ENCODE results near the gene HASPIN.

HASPIN gene

DNA sequence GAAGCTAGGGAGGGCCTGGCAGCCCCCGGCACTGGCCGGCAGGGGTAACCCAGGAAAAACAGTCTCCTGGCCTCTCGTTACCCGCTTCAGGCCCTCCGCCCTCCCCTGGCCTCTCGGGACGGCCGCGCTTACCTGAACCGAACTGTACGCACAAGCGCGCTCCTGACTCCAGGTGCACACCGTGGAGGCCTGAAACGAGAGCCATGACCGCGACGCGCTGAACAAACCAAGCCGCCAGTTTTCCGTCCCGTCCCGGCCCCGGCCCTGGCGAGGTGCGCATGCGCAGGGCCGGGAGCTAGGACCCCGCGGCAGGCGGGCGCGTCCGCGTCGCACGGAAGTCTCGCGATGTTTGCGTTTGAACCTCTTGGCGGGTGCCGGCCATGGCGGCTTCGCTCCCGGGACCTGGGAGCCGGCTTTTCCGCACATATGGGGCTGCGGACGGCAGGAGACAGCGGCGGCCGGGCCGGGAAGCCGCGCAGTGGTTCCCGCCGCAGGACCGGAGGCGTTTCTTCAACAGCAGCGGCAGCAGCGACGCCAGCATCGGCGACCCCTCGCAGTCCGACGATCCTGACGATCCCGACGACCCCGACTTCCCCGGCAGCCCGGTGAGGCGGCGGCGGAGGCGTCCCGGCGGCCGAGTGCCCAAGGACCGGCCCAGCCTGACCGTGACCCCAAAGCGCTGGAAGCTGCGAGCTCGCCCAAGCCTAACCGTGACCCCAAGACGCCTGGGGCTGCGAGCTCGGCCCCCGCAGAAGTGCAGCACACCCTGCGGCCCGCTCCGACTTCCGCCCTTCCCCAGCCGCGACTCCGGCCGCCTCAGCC lies at the start of gene HASPIN:
TSS of gene HASPIN (plus strand) at position 348 of the 822 bp plus-strand sequence. CDS start at position 381, 33 bp downstream.
- H3K27ac ChIP-seq: peak within 1 kb of the TSS; percentile 61
- no peak for DNase-seq (ENCODE audit: low read depth, low spot score)

- no peak for DNase-seq (ENCODE audit: low read depth, low spot score)
- H3K27ac ChIP-seq: no peak overlapping the region
These were observed 47.8 kb upstream of the HASPIN start for GRCh38 chr17:3675886-3676285.

GRCh38 chr17:3678095-3678820 lies 45.4 kb upstream of the HASPIN start:
- H3K27ac ChIP-seq: no peak overlapping the region
- DNase-seq (ENCODE audit: low read depth, low spot score): no peak

DNA sequence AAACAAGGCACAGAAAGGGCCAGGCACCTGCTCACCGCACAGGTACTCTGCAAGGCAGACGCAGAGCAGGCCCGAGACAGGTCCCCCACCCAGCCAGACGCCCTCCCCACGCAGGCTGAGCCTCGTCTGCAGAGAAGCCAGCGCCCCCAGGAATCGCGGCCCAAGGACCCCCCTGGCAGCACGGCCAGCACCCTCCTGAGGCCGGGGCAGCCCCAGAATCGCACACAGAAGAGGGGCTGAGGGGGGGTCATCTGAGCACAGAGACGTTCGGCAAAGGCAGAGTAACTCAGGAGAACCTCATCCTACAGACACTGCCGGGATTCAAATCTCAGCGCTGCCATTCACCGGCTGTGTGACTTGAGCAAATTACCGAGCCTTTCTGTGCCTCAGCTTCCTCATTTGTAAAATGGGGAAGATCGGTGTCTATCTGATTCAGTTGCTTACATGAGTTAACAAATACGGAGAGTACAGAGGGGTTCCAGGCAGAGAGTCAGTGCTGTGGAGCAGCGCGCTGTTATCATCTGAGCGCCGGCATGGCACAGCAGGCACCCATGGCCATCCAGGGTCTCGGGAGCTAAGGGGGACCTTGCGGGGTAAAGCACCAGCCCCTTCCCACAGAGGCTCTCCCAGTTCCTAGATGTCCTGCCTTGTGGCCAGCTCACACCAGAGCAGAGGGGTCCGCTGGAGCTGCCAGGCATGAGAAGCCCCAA lies 44.7 kb upstream of the HASPIN start:
- DNase-seq (ENCODE audit: low read depth, low spot score): no peak
- no peak overlapping the region for H3K27ac ChIP-seq

DNA sequence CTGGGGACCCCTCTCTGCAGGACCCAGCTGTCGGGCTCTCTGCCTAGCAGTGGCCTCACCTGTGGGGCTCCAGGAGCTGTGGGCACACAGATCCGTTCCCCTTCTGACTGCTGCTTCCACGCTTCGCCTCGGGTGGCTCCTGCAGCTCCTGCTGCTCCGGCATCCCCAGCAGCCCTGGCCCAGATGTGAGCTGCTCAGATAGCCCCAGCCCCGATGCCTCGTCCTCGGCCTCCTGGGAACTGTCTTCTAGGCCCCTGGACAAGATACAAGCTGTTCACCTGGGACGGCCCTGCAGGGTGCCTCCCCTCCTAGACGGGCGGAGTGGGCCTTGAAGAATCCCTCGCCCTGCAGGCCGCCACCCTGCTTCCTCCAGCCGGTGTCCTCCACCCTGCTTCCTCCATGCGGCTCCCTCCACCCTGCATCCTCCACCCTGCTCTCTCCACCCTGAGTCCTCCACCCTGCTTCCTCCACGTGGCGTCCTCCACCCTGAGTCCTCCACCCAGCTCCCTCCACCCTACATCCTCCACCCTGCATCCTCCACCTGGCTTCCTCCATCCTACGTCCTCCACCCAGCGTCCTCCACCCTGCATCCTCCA lies 44.1 kb upstream of the HASPIN start:
- no peak for DNase-seq (ENCODE audit: low read depth, low spot score)
- no peak overlapping the region for H3K27ac ChIP-seq

GRCh38 chr17:3681057-3681456 lies 42.6 kb upstream of the HASPIN start:
- DNase-seq (ENCODE audit: low read depth, low spot score): no peak
- no peak overlapping the region for H3K27ac ChIP-seq

GRCh38 chr17:3681565-3681964 lies 42.1 kb upstream of the HASPIN start:
- DNase-seq (ENCODE audit: low read depth, low spot score): no peak
- H3K27ac ChIP-seq: no peak overlapping the region

- DNase-seq (ENCODE audit: low read depth, low spot score): no peak
- no peak overlapping the region for H3K27ac ChIP-seq
These were observed 41.7 kb upstream of the HASPIN start for GRCh38 chr17:3682033-3682432.

GRCh38 chr17:3683054-3683511 lies 40.6 kb upstream of the HASPIN start:
- no peak overlapping the region for H3K27ac ChIP-seq
- DNase-seq (ENCODE audit: low read depth, low spot score): no peak

DNA sequence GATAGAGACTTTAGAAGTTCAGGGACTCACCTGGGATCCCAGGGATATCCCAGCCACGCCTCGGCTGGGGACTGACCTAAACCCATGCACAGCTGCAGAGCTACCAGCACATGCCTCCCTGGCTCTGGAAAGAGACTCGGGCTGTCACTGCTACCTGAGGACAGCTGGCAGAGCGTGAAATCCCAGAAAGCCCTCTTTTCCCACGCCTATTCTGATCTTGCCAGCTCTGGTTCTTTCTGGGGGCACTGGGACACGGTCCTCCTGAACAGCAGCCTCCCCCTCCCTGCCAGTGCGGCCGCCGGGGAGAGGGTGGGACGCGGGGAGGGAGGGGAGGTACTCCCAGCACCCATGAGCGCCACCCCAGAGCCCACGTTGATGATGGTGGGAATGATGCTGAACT lies 38.5 kb upstream of the HASPIN start:
- no peak for DNase-seq (ENCODE audit: low read depth, low spot score)
- H3K27ac ChIP-seq: no peak overlapping the region

GRCh38 chr17:3688027-3688553 lies 35.6 kb upstream of the HASPIN start:
- no peak for DNase-seq (ENCODE audit: low read depth, low spot score)
- no peak overlapping the region for H3K27ac ChIP-seq

- H3K27ac ChIP-seq: no peak overlapping the region
- DNase-seq (ENCODE audit: low read depth, low spot score): no peak
These were observed 34.8 kb upstream of the HASPIN start for GRCh38 chr17:3688852-3689261.

DNA sequence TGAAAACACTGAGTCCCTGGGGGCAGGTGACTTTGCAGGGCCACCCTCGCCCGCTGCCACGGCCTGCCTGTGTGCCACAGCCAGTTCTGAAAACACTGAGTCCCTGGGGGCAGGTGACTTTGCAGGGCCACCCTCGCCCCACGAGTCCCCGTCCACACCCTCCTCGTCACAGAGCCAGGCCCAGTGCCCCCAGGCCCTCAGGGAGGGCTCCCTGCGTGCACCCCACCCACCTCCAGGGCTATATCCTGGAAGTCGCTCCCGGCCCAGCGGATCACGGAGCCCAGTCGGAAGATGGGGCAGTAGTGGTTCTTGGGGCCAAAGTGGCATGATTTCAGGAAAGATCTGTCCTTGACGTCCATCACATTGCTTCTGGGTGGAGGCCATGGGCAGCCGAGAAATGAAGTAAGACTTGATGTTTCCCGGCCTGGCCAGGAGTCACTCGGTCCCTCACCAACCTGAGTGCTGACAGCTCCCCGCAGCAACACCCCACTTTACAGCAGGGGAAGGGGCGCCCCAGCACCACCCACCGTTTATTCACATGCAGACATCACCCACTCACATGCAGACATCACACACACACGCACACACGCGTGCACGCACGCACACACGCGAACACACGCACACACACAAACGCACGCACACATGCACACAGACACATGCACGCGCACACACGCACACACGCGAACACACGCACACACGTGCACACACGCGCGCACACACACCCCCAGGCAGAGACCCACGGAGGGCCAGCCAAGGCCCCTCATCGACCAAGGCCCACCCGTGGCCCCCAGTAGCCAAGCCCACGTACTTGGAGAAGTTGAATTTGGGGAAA lies 34.2 kb upstream of the HASPIN start:
- no peak overlapping the region for H3K27ac ChIP-seq

DNA sequence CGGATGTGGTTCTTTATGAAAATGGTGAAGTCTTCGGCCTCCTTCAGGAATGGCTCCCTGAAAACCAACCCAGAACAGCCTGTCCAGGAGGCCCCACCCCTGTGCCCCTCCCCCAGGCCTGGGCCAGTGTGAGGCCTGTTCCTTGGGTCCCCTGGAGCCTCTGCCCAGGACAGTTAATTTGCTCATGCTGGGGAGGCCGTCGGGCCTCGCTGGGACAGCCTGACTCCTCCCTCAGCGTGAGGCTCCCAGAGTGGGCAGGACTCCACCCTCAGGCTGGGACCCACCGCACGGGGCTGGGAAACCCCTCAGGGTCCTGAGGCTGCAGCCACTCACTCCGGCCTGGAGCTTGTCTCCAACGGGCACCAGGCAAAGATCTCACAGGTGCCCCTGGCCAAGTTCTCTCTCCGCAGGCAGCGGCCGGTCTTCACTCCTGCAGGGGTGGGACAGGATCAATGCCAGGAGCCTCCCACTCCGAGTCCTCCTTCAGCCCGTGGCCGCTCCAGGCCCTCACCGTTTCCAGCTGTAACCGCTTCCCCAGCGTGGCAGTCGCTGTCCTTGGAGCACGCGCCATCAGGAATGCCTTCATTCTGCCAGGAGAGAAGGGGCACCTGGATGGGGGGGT lies 33.5 kb upstream of the HASPIN start:
- DNase-seq (ENCODE audit: low read depth, low spot score): no peak
- no peak overlapping the region for H3K27ac ChIP-seq

More for the DNA sequence above, 34.2 kb upstream of the HASPIN start:
- DNase-seq (ENCODE audit: low read depth, low spot score): no peak

DNA sequence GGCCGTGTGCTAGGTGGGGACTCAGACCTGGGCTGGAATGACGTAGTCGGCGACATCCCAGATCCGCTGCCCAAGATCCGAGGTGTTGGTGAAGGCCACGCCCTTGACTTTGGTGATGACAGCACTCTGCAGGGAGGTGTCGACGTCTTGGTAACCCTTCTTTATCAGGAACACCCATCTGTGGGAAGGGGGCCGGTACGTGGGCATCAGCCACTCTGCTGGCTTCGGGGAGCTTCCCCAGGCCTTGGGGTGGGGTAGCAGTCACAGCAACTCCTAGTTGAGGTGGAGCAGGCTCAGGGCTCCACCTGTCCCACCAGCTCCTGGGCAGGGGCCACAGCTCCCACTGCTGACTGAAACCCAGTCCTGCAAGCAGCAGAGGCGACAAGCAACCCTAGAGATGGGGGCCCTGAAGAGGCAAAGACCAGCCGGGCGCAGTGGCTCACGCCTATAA lies 32.1 kb upstream of the HASPIN start:
- no peak overlapping the region for H3K27ac ChIP-seq
- DNase-seq (ENCODE audit: low read depth, low spot score): no peak

GRCh38 chr17:3692346-3692745 lies 31.4 kb upstream of the HASPIN start:
- DNase-seq (ENCODE audit: low read depth, low spot score): no peak
- H3K27ac ChIP-seq: no peak overlapping the region

DNA sequence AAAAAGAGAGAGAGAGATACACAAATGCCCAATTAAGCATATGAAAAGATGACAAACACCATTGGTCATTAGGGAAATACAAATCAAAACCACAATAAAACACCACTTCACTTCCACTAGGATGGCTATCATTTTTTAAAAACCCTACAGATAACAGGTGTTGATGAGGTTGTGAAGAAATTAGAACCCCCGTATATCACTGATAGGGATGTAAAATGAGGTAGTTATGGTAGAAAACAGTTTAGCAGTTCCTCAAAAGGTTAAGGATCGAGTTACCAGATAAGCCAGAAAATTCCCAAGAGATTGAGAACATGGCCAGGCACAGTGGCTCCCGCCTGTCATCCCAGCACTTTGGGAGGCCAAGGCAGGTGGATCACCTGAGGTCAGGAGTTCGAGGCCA lies 30.6 kb upstream of the HASPIN start:
- H3K27ac ChIP-seq: no peak overlapping the region
- DNase-seq (ENCODE audit: low read depth, low spot score): no peak

- H3K27ac ChIP-seq: no peak overlapping the region
- no peak for DNase-seq (ENCODE audit: low read depth, low spot score)
These were observed 29.9 kb upstream of the HASPIN start for GRCh38 chr17:3693829-3694231.

Data from epithelial cell of prostate (primary cell).